Neural crest cell (in vitro differentiated cells): ENCODE data around the gene WNT9B. TPM values are rescaled to one million over a fixed set of nuclear protein-coding genes. Genes with fewer than 3 reads are reported as not detected.

Source experiments
- DNase-seq: peaks from one replicate; pipeline ENCODE4 v3.0.0; 2021; ENCODE audit warnings: low read depth, mixed read lengths, low spot score
- H3K27ac Mint-ChIP-seq: one replicate; pipeline ENCODE4 v1.8.0; 2021; ENCODE audit warnings: mild to moderate bottlenecking, mixed read lengths; ENCODE audit not compliant: unreplicated experiment
- H3K27me3 Mint-ChIP-seq: 2 replicates; pipeline ENCODE4 v1.8.0; 2021; ENCODE audit warnings: low read depth, mild to moderate bottlenecking, mixed read lengths
- H3K36me3 Mint-ChIP-seq: 2 replicates; pipeline ENCODE4 v1.8.0; 2021; ENCODE audit warnings: low read depth, mild to moderate bottlenecking, mixed read lengths
- H3K4me1 Mint-ChIP-seq: 2 replicates; pipeline ENCODE4 v1.8.0; 2021; ENCODE audit warnings: mixed read lengths
- H3K4me3 Mint-ChIP-seq: one replicate; pipeline ENCODE4 v1.8.0; 2021; ENCODE audit warnings: mild to moderate bottlenecking, mixed read lengths
- H3K9me3 Mint-ChIP-seq: 2 replicates; pipeline ENCODE4 v1.8.0; 2021; ENCODE audit warnings: mixed read lengths
- total RNA-seq: library from RNA; stranded (reverse); gene quantifications from 2 replicates; pipeline ENCODE4 v1.2.1, GENCODE V29; 2021
- TF ChIP-seq, protein P1 (sequence below): fragments of 200-600 bp; sonication (generic); conservative IDR thresholded peaks from 2 replicates; pipeline ENCODE4 v1.5.0; 2021; ENCODE audit warnings: antibody characterized with exemption, mild to moderate bottlenecking

The WNT9B gene
- total RNA-seq, 1 donor from 2014 or later, result not detected

DNA sequence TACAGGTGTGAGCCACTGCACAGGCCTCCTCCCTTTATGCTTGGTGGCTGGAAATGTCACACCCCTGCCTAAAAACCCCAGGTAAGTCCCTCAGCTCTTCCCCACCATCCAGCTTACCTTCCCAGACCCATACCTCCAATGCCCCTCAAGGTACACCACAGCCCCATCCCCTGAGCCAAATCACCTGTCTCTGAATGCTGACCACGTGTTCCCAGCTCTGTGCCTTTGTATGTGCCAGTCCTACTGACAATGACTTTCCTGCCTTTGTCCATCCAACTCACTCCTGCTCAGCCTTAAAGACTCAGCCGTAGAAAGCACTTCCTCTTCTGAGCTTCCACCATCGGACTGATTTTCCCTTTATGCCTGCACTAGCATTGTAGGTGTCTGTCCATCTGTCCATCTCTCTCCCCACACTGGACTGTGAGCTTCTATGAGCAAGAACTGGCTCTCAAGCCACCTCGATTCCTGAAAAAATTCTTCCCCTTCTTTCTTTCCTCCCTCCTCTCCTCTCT lies 40.9 kb downstream of the WNT9B start:
- no peak overlapping the region for H3K4me3 Mint-ChIP-seq
- no peak for DNase-seq
- no peaks in the 10 kb centered on the region for H3K9me3 Mint-ChIP-seq
- TF ChIP-seq, protein P1, sequence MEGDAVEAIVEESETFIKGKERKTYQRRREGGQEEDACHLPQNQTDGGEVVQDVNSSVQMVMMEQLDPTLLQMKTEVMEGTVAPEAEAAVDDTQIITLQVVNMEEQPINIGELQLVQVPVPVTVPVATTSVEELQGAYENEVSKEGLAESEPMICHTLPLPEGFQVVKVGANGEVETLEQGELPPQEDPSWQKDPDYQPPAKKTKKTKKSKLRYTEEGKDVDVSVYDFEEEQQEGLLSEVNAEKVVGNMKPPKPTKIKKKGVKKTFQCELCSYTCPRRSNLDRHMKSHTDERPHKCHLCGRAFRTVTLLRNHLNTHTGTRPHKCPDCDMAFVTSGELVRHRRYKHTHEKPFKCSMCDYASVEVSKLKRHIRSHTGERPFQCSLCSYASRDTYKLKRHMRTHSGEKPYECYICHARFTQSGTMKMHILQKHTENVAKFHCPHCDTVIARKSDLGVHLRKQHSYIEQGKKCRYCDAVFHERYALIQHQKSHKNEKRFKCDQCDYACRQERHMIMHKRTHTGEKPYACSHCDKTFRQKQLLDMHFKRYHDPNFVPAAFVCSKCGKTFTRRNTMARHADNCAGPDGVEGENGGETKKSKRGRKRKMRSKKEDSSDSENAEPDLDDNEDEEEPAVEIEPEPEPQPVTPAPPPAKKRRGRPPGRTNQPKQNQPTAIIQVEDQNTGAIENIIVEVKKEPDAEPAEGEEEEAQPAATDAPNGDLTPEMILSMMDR, result no peak
- H3K36me3 Mint-ChIP-seq, result no peaks in the 10 kb centered on the region
- H3K4me1 Mint-ChIP-seq, result peaks cover 7% of the 10 kb centered on the region
- H3K27ac Mint-ChIP-seq, result no peak overlapping the region
- peaks cover 44% of the 10 kb centered on the region for H3K27me3 Mint-ChIP-seq

DNA sequence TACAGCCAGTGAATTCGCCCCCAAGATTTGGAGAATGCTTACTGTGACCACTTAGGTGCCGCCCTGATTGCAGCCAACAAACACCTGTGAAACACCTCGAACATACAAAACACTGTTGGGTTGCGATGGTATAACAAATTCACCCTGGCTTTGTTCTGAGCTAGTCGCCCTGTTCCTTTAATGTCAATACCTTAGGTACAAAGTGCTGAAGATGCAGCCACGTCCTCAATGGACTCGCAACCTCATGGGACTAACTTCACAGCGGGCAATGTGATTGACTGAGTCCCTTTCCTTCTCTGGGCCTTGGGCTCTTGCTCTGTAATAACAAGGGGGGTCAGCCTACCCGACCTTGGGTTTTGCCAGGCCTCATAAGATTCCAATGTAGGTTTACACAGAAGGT lies 42.6 kb downstream of the WNT9B start:
- peaks cover 31% of the 10 kb centered on the region for H3K27me3 Mint-ChIP-seq
- H3K4me1 Mint-ChIP-seq, result peaks cover 7% of the 10 kb centered on the region
- H3K27ac Mint-ChIP-seq, result no peak overlapping the region

DNA sequence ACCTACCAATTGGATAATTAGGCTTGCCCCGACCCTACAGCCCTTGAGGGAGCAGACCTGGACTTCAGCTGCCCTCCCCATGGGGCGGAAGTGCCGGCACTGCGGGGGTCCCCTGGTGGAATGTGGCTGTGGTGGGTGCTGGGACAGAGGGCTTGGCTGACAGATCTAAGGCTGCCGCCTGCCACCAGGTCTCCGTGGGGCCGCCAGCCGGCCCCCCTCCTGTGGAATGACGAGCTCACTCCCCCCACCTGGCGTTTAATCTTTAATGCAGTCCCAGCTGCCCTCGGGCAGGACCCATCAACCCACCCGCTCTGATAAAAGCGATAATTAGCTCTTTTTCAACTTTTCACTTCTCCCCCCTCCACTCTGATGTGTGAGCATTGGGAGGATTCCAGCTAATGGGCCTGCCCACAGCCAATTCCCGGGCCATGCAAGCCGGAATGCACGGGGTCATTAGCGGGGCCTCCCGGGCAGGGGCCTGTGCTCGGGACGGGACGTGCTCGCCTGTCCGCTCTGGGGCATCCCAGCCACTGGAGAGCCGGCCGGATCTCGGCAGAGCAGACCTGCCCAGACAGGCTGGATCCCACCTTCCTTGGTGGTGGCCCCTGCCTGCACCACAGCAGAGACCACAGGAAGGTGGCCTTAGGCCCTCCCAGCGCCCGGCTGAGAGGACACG lies 43.2 kb downstream of the WNT9B start:
- no peaks in the 10 kb centered on the region for H3K9me3 Mint-ChIP-seq
- no peak for DNase-seq
- H3K4me3 Mint-ChIP-seq, result no peak overlapping the region
- TF ChIP-seq, protein P1, result no peak
- H3K36me3 Mint-ChIP-seq, result no peaks in the 10 kb centered on the region
- peaks cover 28% of the 10 kb centered on the region for H3K27me3 Mint-ChIP-seq
- no peak overlapping the region for H3K27ac Mint-ChIP-seq
- peaks cover 7% of the 10 kb centered on the region for H3K4me1 Mint-ChIP-seq

More for the DNA sequence above, 42.6 kb downstream of the WNT9B start:
- H3K4me3 Mint-ChIP-seq, result no peak overlapping the region
- no peaks in the 10 kb centered on the region for H3K36me3 Mint-ChIP-seq
- TF ChIP-seq, protein P1, result no peak
- no peak for DNase-seq
- no peaks in the 10 kb centered on the region for H3K9me3 Mint-ChIP-seq

DNA sequence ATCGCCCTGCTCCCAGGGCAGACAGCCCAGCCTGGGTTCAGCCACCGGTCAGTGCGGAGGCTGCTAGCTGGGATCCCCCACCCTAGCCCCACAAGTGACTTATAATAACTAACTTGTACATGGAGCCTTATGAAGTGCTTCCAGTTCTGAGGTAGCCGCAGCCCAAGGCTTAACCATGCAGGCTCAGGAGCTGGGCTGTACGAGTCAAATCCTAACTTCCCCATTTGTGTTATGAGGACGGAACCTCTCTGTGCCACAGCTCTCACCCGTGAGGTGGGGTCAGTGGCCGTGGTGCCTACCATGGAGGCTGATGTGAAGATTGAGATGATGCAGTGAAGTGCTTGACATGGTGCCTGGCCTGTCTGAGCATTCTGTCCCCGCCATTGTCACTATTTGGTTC lies 43.8 kb downstream of the WNT9B start:
- Mint-ChIP-seq H3K27me3 (peaks cover 23% of the 10 kb centered on the region), H3K9me3 (no peaks in the 10 kb centered on the region), H3K4me3 (no peak overlapping the region), H3K27ac (no peak overlapping the region), H3K4me1 (peaks cover 1% of the 10 kb centered on the region), H3K36me3 (no peaks in the 10 kb centered on the region)
- TF ChIP-seq, protein P1, result no peak
- DNase-seq, result no peak

DNA sequence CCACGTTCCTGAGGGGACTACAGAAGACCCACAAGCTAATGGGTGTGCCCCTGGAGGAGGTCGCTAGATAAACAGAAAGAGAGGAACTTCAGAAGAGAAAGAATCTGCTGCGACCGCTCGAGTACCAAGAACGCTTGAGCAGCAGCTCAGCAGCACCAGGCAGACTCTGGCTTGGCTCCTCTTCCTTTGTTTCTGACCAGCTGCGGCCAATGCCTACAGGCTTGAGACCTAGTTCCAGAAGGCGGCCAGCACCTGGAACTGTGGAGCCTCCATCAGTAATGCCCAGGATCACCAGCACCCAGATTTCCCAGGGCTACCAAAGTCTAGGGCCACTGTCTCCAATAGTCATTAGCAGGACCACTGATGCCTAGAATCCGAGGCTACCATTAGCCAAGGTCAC lies 45.6 kb downstream of the WNT9B start:
- H3K27ac Mint-ChIP-seq, result no peak overlapping the region
- peaks cover 30% of the 10 kb centered on the region for H3K27me3 Mint-ChIP-seq
- H3K36me3 Mint-ChIP-seq, result no peaks in the 10 kb centered on the region
- H3K4me1 Mint-ChIP-seq, result no peaks in the 10 kb centered on the region
- no peak overlapping the region for H3K4me3 Mint-ChIP-seq
- H3K9me3 Mint-ChIP-seq, result no peaks in the 10 kb centered on the region
- TF ChIP-seq, protein P1, result no peak
- no peak for DNase-seq
